Left forelimb (tissue), 1 donor: Measurements from ENCODE around the gene CEL.

Experiments
- DNase-seq: peaks from one replicate; pipeline ENCODE4 v3.0.0-alpha.2; 2018; ENCODE audit warnings: low spot score

The CEL gene

GRCh38 chr9:133103987-133104505, 42.3 kb downstream of the CEL start:
- peak; percentile 57 for DNase-seq

- DNase-seq: peak; percentile 57
These were observed 43.1 kb downstream of the CEL start for GRCh38 chr9:133104718-133105460.

GRCh38 chr9:133105461-133105770, 43.6 kb downstream of the CEL start:
- DNase-seq: peak; percentile 62

DNA sequence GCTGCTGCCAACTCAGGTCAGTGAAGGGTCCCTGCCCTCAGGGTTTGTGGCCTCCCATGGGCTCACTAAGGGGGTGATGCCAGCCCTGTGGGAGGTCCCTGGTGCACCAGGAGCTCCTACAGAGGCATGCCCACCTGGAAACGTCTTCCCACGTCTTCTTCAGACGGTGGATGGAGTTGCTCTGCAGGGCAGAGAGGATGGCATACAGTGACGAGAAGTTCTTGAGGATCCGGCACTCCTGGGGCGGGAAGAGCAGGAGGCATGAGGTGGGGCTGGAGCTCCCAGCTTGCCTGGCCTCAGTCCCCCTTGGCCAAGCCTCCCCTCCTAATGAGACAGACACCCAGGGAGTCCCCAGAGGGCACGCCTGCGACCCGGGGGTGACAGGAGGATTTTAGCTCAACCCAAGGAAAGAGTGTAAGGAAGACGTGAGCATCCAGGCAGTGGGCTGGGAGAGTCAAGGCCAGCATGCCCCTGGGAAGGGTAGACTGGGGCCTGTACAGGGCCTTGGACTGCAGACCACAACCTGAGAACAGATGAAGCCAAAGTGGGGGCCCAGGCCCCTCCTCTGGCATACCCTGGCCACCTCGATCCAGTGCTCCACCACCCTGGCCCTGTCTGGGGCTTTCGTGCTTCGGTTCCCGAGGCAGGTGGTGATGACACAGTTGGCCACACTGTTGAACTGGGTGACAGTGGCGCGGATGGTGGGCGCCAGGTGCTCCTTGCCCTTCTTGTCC, 44.9 kb downstream of the CEL start:
- peak; percentile 53 for DNase-seq

DNA sequence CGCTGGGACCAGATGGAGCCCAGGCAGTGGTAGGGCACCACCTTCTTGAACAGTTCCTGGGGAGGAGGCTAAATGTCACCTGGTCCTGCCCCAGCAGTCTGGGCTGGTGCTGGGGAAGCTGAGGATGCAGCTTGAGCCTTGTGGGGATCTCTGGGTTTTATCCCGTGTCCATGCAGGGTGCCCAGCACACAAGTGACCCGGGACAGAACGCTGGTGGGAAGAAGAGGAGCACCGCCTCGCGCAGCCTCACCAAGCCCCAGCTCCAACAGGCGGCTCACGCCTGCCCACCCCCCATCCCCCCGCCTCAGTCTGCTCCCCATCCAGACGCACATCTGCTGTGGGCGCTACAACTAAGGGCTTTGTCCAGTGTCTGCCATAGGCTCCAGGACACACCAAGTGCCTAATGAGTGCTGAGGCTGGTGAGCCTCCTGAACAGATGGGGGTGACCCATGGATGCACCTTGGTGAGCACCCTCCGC, 45.5 kb downstream of the CEL start:
- DNase-seq: peak; percentile 53

- no peak for DNase-seq
These were observed 46.4 kb downstream of the CEL start for GRCh38 chr9:133107961-133108793.

DNA sequence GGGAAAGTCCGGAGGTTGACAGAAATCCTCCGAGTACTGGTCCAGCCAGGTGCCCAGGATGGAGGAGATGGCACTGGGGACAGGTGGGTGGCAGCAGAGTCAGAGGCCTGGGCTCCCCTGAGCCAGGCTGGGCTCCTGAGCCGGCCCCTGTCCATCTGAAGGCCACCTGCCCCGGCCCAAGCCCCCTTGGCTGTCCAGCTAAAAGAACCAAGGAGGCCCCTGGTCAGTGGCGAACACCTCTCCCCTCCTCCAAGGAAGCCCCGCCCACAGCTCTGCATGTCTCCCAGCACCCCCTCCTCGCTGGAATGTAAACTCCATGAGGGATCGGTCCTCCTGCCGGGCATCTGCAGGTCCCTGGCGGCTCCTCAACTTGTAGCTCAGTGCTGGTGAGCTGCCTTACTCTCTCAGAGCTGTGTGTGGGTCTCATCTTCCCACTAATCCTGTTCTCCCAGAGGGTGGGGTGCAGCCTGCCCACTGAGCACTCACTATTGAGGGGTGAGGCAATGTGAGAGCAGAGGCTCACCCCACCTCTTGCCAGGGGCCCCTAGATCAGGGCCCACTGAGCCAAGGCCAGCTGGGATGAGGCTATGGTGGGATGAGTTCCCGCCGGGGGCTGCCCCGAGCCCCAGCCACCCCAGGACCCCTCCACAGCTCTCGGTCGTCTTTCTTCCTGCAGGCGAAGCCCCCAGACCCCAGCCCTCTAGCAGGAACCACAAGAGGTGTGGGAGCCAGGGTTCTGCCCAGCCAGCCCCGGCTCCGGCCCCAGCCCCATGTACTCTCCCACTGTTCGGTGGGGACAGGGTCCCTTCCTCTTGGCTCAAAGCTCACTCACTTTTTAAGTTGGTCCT, 47.2 kb downstream of the CEL start:
- DNase-seq: peak; percentile 53

DNA sequence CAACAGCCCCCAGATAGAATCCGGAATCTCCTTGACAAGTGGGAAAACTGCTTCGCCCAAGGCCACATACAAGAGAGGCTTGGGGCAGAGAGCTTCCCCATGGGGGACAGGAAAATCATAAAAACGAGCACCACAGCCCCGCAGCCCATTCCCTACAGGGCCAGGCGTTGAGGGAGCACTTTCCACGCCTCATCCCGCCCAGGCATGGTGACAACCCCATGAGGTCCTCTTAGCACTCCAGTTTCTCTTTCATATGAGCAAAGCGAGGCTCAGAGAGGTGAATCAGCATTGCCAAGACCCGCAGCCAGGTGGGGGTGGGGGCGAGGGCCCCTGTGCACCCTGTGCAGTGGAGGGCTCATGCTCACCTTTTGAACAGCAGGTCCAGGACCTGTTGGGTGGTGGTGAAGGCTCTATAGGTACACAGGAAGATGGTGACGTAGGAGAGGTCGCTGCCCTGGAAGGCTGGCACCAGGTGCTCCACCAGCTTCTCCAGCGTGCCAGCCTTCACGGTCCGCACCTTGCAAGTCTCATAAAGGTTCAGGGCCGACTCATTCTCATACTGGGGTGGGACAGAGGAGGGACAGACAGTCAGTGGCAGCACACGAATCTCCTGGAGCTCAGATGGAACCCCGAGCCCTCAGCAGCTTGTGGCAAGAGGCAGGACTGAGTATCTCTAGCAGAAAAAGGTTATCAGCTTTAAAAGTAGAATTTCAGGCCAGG, 48.3 kb downstream of the CEL start:
- peak; percentile 36 for DNase-seq

DNA sequence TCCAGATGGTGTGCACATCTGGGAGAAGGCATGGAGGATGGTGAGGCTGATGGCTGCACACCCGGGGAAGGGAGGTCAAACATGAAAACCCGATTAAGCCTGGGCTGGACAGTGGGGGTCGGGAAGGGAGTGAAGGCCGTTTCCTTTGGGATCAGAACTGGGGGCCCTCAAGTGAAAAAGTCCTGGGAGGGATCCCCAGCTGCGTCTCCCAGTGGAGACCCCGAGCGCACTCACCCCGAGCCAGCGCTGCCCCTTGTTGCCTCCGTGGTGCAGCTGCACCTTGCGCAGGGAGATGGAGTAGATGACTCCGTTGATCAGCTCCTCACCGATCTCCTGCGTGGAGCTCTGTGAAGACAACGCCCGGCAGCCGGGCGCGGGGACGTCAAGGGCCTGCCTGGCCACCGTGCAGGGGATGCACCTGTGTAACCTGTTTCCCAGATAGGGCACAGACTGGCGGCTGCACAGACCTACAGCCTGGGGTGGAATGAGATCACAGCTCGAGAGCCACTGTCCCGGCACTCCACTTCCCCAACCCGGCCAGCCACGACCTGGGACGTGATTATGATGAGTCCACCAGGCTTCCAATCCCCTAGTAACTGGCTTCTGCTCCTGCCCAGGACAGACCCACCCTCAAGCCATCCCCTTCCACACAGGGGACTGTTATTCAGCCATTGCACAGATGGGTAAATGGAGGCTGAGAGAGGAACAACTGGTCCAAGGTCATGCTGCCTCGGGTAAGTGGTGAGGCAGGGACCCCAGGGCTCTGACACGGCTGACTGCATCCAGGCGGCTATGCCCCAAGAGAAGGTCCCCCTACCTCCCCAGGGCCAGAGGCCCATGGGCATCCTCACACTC, 50.3 kb downstream of the CEL start:
- peak; percentile 50 for DNase-seq

DNA sequence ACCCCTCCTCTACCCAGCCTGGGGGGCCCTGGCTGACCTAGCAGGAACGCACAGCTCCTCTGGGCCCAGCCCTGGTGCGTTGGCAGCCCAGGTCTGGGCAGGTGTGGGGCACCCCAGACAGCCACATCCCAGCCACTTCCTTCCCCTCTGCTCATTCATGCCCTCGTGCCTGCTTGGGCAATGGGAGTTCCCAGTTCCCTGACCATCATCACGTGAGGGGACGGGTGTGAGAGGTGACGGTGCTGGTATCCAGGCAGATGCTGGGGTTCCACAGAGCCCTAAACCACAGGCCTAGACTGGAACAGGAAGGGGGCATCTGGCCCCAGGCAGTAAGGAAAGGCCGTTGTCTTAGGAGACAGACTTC, 50.9 kb downstream of the CEL start:
- peak; percentile 63 for DNase-seq

GRCh38 chr9:133113163-133113948, 51.6 kb downstream of the CEL start:
- peak; percentile 70 for DNase-seq

- peak; percentile 66 for DNase-seq
These were observed 52.4 kb downstream of the CEL start for GRCh38 chr9:133113949-133114885.

DNA sequence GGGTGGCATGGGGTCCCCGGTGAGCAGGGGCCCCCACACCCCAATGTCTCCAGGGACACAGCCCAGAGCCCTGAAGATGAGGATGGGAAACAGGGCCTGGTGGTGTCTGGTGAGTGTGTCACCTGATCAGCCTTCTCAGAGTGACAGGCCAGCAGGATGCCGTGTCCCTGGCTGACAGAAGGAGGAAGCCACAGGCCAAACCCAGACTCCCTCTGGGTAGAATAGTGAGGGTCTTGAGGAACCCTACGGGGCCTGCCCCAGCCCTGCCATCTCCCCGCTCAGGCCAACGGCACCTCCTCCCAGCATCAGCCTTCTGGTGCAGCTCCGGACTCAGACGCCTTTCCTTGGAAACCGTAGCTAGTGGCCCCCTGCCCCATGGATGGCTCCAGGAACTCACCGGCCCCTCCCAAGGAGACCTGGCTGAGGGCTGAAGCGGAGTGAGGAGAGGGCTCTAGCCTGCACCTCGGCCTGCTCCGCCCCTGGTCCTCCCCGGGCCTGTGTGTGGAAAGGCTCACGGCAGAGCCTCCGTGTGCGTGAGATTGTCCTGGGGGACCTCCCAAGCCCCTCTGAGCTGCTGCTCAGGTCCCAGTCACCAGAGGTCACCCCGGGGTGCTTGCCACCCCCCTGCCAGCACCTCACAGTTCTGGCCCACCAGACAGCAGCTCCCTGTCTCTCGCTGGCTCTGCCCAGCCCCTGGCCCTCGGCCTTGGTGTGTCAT, 53.3 kb downstream of the CEL start:
- peak; percentile 25 for DNase-seq

DNA sequence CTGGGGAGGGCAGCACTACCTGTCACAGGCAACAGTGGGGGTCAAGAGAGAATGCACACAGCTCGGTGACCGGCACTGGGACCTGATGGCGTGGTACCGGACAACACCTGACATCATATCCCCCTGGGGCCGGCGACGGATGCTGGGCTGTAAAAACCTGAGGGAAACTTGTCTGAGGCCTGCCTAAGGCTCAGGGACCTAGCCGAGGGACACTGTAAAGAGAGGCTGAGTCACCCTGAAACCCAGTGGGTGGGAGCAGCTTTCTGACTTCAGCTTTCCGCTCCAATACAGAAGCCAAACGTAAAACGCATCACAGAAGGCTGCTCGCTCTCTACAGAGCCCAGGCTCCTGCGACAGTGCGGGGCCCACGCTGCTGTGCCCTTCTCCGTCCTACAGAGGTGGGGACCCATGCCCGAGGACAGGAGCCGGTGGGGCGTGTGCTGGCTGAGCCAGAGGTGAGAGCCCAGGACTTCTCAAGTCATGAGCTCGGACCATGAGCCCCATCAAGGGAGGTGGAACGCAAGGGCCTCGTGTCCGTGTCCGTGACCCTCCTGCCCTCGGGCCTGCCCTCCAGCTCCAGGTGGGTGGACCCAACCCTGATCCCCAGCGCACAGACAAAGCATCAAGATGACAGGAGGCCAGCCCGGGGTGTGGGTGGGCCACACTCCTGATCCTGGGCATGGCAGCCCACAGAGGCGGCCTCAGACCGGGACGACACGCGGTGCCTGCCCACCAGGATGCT, 54.0 kb downstream of the CEL start:
- DNase-seq: peak; percentile 55

DNA sequence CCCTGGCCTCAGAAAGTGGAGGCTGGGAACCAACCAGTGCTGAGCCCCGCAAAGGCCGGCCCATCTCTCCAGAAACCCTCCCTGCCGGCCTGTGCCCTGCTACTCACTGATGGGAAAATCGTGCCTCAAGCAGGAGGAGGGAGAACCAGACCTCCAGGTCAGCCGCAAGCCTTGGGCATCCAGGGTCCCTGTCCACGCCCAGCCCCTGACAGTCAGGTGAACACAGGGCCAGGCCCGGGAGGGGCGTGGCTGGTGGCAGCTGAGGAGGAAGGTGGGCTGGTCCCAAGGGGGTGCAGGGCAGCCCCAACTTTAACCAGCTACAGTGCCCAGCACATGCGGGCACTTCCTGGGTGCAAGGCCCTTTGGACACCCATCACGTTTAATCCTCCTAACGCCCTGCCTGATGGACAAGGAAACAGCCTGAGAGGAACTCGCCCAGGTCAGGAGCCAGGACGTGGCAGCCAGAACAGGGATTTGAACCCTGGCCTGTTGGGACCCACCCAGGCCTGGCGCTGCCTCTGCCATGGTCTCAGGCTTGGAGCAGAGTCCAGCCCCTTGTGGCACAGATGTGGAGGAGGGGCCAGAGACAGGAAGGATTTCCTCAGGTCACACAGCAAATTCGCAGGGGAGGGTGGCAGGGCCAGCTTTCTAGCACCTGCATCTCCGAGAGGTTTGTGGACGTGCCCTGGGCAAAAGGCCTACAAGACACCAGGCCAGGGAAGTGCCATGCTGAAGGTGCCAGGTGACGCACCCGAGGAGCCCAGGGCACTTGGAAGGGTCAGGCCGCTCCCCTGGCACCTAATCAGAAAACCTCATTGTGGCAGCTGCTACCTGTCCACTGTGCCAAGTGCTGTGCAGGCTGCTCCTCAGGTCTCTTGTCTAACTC, 54.8 kb downstream of the CEL start:
- no peak for DNase-seq
